Skeletal muscle satellite cell (primary cell): ENCODE measurements around the gene SLC5A1.

Experiments used
- H3K27me3 ChIP-seq: 2 replicates; pipeline ENCODE4 v1.7.0; 2013; ENCODE audit warnings: low read length; ENCODE audit not compliant: control insufficient read depth, insufficient read depth
- H3K36me3 ChIP-seq: 2 replicates; pipeline ENCODE4 v1.7.0; 2013; ENCODE audit warnings: mild to moderate bottlenecking, control low read depth, low read length; ENCODE audit not compliant: insufficient read depth
- H3K4me1 ChIP-seq: 2 replicates; pipeline ENCODE4 v1.7.0; 2013; ENCODE audit warnings: low read length; ENCODE audit not compliant: control insufficient read depth, insufficient read depth
- H3K4me2 ChIP-seq: 2 replicates; pipeline ENCODE4 v1.7.0; 2013; ENCODE audit warnings: mild to moderate bottlenecking, low read length
- H3K4me3 ChIP-seq: 2 replicates; pipeline ENCODE4 v1.7.0; 2013; ENCODE audit warnings: low read length
- H3K9ac ChIP-seq: 2 replicates; pipeline ENCODE4 v1.7.0; 2013; ENCODE audit warnings: mild to moderate bottlenecking, low read depth, low read length, moderate library complexity
- H3K9me3 ChIP-seq: replicated peaks from 2 replicates; pipeline ENCODE4 v1.7.0; 2013; ENCODE audit warnings: mild to moderate bottlenecking, control low read depth, low read length

The SLC5A1 gene

DNA sequence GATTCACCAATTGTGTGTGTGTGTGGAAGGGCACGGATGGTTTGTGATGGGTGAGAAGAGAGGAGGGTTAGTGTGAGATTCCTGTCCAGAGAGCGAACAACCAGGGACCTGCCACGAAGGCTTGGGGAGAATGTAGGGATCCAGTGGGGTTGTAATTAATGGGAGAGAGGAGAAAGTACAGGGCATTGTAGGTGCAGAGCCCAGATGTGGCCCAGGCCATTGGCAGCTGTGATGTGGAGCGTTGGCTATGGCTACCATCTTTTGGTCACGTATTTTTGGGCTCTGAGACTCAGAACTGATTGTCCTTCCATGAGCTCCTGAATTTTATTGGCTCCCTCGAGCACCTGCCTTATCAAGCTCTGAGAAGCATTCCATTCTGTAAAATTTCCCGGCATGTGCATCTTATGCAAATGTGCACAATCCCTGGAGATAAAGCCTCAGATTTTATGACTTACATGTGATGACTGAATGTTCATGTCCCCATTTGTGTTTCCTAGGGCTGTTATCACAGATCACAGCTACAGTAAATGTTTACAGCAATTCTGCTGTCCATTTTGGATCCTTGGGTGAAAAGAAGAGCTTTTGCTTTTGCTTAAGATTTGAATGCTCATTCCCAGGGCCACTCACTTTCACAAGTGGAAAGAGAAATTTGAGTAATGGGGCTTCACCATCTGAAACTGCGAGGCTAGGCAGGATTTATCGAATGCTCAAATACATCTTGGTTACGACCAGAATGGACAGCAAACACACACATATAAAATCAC lies 33.1 kb downstream of the SLC5A1 start:
- no peak overlapping the region for H3K9ac ChIP-seq
- H3K4me2 ChIP-seq: no peak overlapping the region
- no peaks in the 10 kb centered on the region for H3K36me3 ChIP-seq
- H3K4me3 ChIP-seq: no peak overlapping the region
- H3K9me3 ChIP-seq: no peaks in the 10 kb centered on the region
- H3K27me3 ChIP-seq: peaks cover 43% of the 10 kb centered on the region
- peaks cover 2% of the 10 kb centered on the region for H3K4me1 ChIP-seq

DNA sequence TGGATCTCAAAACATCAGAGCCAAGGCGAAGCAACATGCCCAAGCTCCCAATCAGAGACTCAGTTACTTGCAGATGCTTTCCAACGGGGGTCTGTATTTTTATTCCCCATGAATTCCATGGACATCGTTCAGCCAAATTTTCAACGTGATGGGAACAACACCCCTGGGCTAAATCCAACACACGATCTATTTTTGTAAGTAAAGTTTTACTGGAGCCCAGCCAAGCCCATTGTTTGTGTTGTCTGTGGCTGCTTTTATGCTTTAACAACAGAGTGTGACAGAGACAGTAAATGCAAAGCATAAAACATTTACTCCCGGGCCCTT lies 33.7 kb downstream of the SLC5A1 start:
- H3K4me1 ChIP-seq: peaks cover 2% of the 10 kb centered on the region
- no peak overlapping the region for H3K4me2 ChIP-seq
- H3K36me3 ChIP-seq: no peaks in the 10 kb centered on the region
- no peak overlapping the region for H3K4me3 ChIP-seq
- peaks cover 41% of the 10 kb centered on the region for H3K27me3 ChIP-seq
- no peaks in the 10 kb centered on the region for H3K9me3 ChIP-seq
- H3K9ac ChIP-seq: no peak overlapping the region

DNA sequence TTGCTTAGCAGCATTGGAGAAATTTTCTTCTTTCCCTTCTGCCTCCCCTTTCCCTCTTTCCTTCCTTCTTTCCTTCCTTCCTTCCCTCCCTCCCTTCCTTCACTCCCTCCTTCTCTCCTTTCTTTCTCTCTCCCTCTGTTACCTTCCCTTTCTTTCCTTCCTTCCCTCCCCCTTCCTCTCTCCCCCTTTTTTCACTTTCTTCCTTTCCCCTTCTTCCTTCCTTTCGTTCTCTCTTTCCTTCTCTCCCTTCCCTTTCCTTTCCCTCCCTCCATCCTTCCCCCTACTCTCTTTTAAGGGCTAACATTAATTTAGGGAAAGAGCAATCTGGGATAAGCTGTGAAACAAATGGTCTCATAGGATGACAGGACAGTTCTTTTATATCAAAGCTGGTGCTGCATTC lies 34.1 kb downstream of the SLC5A1 start:
- Histone ChIP-seq H3K9ac (no peak overlapping the region), H3K4me1 (peaks cover 2% of the 10 kb centered on the region), H3K4me3 (no peak overlapping the region), H3K27me3 (peaks cover 43% of the 10 kb centered on the region), H3K36me3 (no peaks in the 10 kb centered on the region), H3K9me3 (no peaks in the 10 kb centered on the region), H3K4me2 (no peak overlapping the region)

DNA sequence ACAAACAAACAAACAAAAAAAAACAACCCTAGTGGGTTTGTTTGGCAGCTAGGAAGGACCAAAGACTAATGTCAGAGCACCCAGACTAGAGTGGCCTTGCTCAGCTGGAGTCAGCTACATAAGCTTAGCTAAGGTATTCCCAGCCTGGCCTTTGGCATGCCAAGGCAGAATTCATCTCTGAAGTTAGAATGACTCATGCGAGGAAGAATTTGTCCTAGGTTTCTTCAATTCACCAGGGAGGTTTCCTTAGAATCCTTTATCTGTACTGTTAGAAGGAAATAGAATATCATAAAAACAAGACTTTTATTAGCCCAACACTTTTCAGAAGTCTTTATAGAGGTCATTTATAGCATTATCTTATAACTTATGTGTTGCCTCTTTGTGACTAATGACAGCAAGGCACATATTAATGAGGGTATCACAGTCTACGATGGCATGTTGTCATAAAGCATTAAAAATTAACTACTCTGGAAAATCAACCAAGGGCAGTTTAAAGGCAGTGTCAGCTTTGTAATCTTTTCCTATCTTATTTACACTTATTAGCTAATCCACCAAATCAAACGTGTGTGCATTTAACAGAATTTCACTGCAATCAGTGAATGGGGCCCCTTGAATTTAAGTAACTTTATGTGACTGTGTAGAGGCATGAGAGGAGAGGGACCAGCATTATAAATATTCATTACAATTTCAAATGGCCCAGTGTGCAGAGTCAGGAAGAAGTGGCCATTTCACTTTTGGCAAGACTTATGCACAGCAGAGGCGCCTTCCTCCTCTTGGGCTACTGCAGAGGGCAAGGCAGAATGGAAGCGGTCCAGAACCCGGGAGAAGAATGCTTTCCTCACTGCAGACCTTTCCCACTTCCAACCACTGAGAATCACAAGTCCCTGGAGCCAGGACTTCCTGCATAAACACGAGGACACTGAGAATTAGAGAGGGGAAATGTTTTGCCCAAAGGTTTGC lies 36.3 kb downstream of the SLC5A1 start:
- peaks cover 2% of the 10 kb centered on the region for H3K4me1 ChIP-seq
- no peak overlapping the region for H3K4me3 ChIP-seq
- no peak overlapping the region for H3K4me2 ChIP-seq
- peaks cover 37% of the 10 kb centered on the region for H3K27me3 ChIP-seq
- no peak overlapping the region for H3K9ac ChIP-seq
- H3K9me3 ChIP-seq: no peaks in the 10 kb centered on the region
- no peaks in the 10 kb centered on the region for H3K36me3 ChIP-seq

DNA sequence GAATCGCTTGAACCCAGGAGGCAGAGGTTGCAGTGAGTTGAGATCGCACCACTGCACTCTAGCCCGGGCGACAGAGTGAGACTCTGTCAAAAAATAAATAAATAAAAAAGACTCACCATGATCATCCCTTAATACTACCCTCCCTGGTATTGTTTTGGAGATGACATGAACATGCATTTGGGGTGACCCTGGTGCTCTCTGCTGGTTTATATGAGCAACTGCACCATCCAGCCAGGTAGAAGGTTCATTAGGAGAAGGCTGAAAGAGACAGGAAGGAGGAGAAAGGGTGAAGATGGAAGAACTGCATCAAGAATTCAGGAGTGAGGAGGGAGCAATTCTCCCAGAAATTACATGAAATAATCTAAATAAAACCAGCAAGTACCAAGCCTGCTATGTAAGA lies 37.8 kb downstream of the SLC5A1 start:
- Histone ChIP-seq H3K4me3 (no peak overlapping the region), H3K4me2 (no peak overlapping the region), H3K27me3 (peaks cover 35% of the 10 kb centered on the region)

DNA sequence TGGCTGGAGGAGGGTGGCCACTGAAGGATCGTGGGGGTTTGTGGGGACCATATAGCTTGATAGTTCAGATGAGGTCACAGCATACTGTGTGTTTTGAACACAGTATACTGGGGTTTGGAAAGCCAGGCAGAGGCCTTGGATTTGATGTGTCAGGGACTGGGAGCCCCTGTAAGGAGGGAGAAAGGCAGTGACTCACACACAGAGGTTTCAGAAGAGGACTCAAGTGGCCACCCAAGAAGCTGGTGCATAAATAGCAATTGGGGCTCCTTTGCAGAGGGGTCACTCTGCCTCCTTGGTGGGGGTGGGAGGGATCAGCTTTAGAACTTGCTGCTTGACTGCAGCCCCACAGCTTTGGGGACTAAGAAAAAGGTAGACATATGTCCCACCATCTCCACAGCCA lies 39.3 kb downstream of the SLC5A1 start:
- no peak overlapping the region for H3K9ac ChIP-seq
- H3K4me1 ChIP-seq: peaks cover 2% of the 10 kb centered on the region
- H3K4me3 ChIP-seq: no peak overlapping the region
- H3K4me2 ChIP-seq: no peak overlapping the region
- no peaks in the 10 kb centered on the region for H3K36me3 ChIP-seq
- H3K27me3 ChIP-seq: peaks cover 25% of the 10 kb centered on the region
- H3K9me3 ChIP-seq: no peaks in the 10 kb centered on the region

More for the DNA sequence above, 37.8 kb downstream of the SLC5A1 start:
- Histone ChIP-seq H3K9me3 (no peaks in the 10 kb centered on the region), H3K9ac (no peak overlapping the region), H3K4me1 (peaks cover 2% of the 10 kb centered on the region), H3K36me3 (no peaks in the 10 kb centered on the region)

DNA sequence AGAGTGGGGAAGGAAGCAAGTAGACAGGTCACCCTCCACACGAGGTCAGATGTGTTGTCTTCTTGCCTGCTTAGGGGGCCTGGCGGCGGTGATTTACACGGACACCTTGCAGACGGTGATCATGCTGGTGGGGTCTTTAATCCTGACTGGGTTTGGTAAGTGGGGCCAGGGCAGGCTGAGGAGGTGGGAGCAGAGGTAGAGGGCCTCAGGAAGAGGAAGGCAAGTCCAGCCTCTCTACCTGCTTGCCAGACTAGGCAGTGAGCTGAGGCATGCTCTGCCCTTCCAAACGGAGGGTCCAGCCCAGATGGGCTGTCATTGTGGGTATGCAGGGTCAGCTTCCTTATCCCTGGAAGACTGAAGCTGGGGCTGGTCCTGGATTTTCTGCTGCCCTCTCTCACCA lies 39.9 kb downstream of the SLC5A1 start:
- Histone ChIP-seq H3K27me3 (peaks cover 28% of the 10 kb centered on the region), H3K4me1 (peaks cover 2% of the 10 kb centered on the region), H3K4me3 (no peak overlapping the region), H3K4me2 (no peak overlapping the region), H3K36me3 (no peaks in the 10 kb centered on the region), H3K9me3 (no peaks in the 10 kb centered on the region), H3K9ac (no peak overlapping the region)

DNA sequence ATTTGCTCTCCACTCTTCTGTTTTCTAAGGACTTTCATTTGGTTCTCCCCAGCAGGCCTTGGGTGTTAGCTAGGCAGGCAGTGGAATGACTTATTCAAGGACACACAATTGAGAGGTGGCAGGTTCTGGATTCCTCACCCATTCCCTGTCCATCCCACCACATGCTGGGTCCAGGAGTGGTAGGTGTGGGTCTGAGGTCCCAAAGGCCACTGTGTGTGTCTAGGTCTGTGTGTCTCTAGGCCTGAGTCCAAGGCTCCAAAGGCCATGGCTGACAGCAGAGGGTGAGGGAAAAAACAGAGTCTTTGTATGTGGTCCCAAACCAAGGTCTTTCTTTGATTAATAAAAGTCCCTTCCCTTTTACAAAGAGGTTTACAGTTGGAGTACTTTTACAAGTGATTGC lies 40.8 kb downstream of the SLC5A1 start:
- Histone ChIP-seq H3K36me3 (no peaks in the 10 kb centered on the region), H3K4me3 (no peak overlapping the region), H3K27me3 (peaks cover 32% of the 10 kb centered on the region), H3K9ac (no peak overlapping the region), H3K4me1 (peaks cover 2% of the 10 kb centered on the region), H3K4me2 (no peak overlapping the region), H3K9me3 (no peaks in the 10 kb centered on the region)

DNA sequence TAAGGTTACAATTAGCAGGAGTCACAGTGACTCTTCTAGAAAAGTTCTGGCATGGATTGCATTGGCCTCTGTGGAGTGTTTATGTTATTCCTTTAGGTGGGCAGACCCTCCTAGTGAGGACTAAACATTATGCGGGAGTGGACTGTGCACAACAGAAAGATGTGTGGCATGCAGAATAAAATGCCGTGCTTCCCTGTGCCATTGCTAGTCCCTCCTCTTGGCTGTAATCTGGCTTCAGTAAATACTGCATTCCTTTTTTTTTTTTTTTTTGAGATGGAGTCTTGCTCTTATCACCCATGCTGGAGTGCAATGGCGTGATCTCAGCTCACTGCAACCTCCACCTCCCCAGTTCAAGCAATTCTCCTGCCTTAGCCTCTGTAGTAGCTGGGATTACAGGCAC lies 45.0 kb downstream of the SLC5A1 start:
- Histone ChIP-seq H3K36me3 (no peaks in the 10 kb centered on the region), H3K9ac (no peak overlapping the region), H3K4me1 (no peaks in the 10 kb centered on the region), H3K9me3 (no peaks in the 10 kb centered on the region), H3K4me3 (no peak overlapping the region), H3K27me3 (peaks cover 26% of the 10 kb centered on the region), H3K4me2 (no peak overlapping the region)

DNA sequence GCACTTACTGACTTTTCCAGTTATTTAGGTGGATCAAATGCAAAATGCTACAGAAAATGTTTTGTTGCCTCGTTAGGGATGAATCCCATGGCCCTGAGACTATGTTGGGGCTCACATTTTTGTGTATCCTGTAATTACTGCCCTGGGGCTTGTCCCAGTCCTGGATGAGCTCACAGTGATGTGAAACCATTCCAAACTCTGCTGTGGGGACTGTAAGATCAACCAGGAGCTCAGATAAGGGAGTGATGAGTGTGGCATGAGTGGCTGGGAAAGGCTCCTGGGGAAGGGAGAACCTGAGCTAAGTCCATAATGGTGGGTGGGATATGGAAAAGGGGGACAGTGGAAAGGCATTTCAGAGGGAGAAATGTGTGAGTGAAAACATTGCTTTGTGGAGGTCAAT lies 54.0 kb downstream of the SLC5A1 start:
- Histone ChIP-seq H3K27me3 (peaks cover 24% of the 10 kb centered on the region), H3K9ac (no peak overlapping the region)

DNA sequence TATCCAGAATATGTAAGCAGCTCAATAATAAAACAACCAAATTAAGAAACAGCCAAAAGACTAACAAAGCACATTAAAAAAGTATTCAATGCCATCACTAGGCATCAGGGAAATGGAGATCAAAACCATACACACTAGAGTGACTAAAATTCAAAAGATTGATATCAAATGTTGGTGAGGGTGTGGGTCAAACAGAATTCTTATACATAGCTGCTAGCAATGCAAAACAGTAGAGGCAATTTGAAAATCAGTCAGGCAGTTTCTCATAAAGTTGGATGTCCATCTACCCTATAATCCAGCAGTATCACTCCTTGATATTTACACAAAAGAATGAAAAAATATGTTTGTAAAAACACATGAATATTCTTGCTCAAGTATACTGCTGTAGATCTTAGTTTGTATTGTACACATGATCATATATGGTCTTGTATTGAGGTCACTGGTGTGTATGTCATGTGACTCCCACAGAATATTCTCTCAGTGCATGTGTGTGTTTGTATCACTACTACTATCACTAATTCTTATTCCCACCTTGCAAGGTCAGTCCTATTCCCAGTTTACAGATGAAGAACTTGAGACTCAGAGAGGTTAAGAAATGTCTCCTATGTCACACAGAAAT lies 54.9 kb downstream of the SLC5A1 start:
- Histone ChIP-seq H3K4me1 (no peaks in the 10 kb centered on the region), H3K36me3 (no peaks in the 10 kb centered on the region), H3K9ac (no peak overlapping the region), H3K4me3 (no peak overlapping the region), H3K4me2 (no peak overlapping the region), H3K9me3 (no peaks in the 10 kb centered on the region), H3K27me3 (peaks cover 24% of the 10 kb centered on the region)

More for the DNA sequence above, 54.0 kb downstream of the SLC5A1 start:
- no peak overlapping the region for H3K4me3 ChIP-seq
- H3K4me1 ChIP-seq: no peaks in the 10 kb centered on the region
- no peaks in the 10 kb centered on the region for H3K9me3 ChIP-seq
- no peaks in the 10 kb centered on the region for H3K36me3 ChIP-seq
- no peak overlapping the region for H3K4me2 ChIP-seq
